Jurkat, Clone E6-1 (cell line): ENCODE measurements around the gene LUZP2.

ENCODE experiments used
- DNase-seq: peaks from one replicate; pipeline ENCODE4 v3.0.0-alpha.2; 2011; ENCODE audit warnings: low read depth, low spot score
- H3K4me3 ChIP-seq: 2 replicates; pipeline ENCODE4 v1.5.1; 2011; ENCODE audit warnings: mild to moderate bottlenecking, low read length, control low read depth, moderate library complexity

The LUZP2 gene

GRCh38 chr11:24623121-24623520, 126.3 kb downstream of the LUZP2 start:
- DNase-seq = no peak
- H3K4me3 ChIP-seq = no peak overlapping the region

- H3K4me3 ChIP-seq = no peak overlapping the region
- DNase-seq = no peak
Observed at GRCh38 chr11:24624432-24624831, 127.6 kb downstream of the LUZP2 start.

- no peak overlapping the region for H3K4me3 ChIP-seq
- DNase-seq = no peak
Observed at GRCh38 chr11:24625975-24626374, 129.1 kb downstream of the LUZP2 start.

GRCh38 chr11:24628224-24628776, 131.4 kb downstream of the LUZP2 start:
- DNase-seq = no peak
- no peak overlapping the region for H3K4me3 ChIP-seq

GRCh38 chr11:24634606-24635160, 137.8 kb downstream of the LUZP2 start:
- H3K4me3 ChIP-seq = no peak overlapping the region
- no peak for DNase-seq

GRCh38 chr11:24635588-24636290, 138.9 kb downstream of the LUZP2 start:
- no peak overlapping the region for H3K4me3 ChIP-seq
- no peak for DNase-seq

- H3K4me3 ChIP-seq = no peak overlapping the region
- DNase-seq = no peak
Observed at GRCh38 chr11:24636291-24636629, 139.4 kb downstream of the LUZP2 start.

GRCh38 chr11:24637520-24637919, 140.7 kb downstream of the LUZP2 start:
- DNase-seq = no peak
- H3K4me3 ChIP-seq = no peak overlapping the region

- no peak overlapping the region for H3K4me3 ChIP-seq
- DNase-seq = no peak
Observed at GRCh38 chr11:24642648-24643047, 145.8 kb downstream of the LUZP2 start.

GRCh38 chr11:24645563-24645962, 148.7 kb downstream of the LUZP2 start:
- no peak overlapping the region for H3K4me3 ChIP-seq
- DNase-seq = no peak

GRCh38 chr11:24651873-24652272, 155.0 kb downstream of the LUZP2 start:
- no peak for DNase-seq
- no peak overlapping the region for H3K4me3 ChIP-seq

- no peak overlapping the region for H3K4me3 ChIP-seq
- DNase-seq = no peak
Observed at GRCh38 chr11:24653901-24654300, 157.0 kb downstream of the LUZP2 start.

GRCh38 chr11:24661331-24661730, 164.5 kb downstream of the LUZP2 start:
- DNase-seq = no peak
- H3K4me3 ChIP-seq = no peak overlapping the region

- no peak overlapping the region for H3K4me3 ChIP-seq
- no peak for DNase-seq
Observed at GRCh38 chr11:24664399-24664798, 167.5 kb downstream of the LUZP2 start.

GRCh38 chr11:24667353-24667968, 170.6 kb downstream of the LUZP2 start:
- no peak overlapping the region for H3K4me3 ChIP-seq

GRCh38 chr11:24678703-24679348, 182.0 kb downstream of the LUZP2 start:
- H3K4me3 ChIP-seq = no peak overlapping the region
- DNase-seq = no peak

More at GRCh38 chr11:24667353-24667968, 170.6 kb downstream of the LUZP2 start:
- DNase-seq = no peak

GRCh38 chr11:24679821-24680351, 183.0 kb downstream of the LUZP2 start:
- no peak for DNase-seq
- H3K4me3 ChIP-seq = no peak overlapping the region

GRCh38 chr11:24683583-24683982, 186.7 kb downstream of the LUZP2 start:
- no peak for DNase-seq
- H3K4me3 ChIP-seq = no peak overlapping the region

- no peak overlapping the region for H3K4me3 ChIP-seq
- DNase-seq = no peak
Observed at GRCh38 chr11:24685821-24686220, 189.0 kb downstream of the LUZP2 start.
